ENCODE measurements around the gene RNF224. TPM values are rescaled to one million over a fixed set of nuclear protein-coding genes. Genes with fewer than 3 reads are reported as not detected.
A peak's percentile ranks its signal among the peaks of the same experiment; 100 is the strongest.
"Not testable (repeated sequence)": the region's sequence is repeated elsewhere in the genome, so short reads cannot be mapped to it uniquely, and the experiment has no call there.

Gene RNF224
- total RNA-seq, 1 experiment from 2014 or later, result not detected

DNA sequence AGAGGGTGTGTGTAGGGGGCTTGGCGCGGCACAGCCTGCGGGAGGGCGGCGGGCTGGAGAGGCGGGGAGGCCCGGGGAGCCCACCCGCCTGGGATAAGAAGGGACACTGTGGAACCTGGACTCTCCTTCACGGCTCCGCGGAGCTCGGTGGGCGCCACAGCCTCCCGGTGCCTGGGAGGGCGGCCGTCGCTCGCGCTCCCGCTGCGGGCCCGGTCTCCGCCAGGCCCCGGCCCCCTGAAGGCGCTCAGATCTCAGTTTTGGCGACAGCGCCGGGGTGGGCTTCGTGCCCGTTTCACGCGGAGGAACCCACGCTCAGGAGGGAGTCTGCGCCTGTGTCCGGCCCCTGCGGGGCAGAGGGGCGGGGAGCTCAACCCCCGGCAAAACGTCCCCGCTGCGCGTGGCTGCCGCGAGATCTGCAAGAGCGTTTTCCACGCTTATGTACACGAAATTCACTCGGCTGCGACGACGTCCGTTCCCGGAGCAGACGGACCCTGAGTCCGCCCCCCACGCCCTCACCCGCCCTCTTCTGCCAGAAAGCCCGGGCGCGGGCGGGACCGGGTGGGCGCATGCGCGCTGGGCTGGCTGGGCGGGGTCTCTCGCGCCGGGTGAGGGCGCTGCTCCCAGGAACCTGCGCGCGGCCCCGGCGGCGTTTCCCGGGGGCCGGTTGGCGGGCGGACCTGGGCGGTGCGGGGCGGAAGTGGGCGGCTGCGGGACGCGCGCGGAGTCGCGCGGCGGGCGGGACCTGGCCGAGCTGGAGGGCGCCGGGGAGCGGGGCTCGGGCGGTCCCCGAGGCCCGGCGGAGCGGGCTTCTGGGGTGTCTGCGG is 27.5 kb downstream of the RNF224 start, which contains the start of gene NELFB:
TSS of gene NELFB (plus strand) at position 704 of the 824 bp plus-strand sequence.
- DNase-seq (ENCODE audit: low spot score), result peak; percentile 61

- no peak for DNase-seq (ENCODE audit: low spot score)
Measured at GRCh38 chr9:137255448-137256114, 28.3 kb downstream of the RNF224 start.

DNA sequence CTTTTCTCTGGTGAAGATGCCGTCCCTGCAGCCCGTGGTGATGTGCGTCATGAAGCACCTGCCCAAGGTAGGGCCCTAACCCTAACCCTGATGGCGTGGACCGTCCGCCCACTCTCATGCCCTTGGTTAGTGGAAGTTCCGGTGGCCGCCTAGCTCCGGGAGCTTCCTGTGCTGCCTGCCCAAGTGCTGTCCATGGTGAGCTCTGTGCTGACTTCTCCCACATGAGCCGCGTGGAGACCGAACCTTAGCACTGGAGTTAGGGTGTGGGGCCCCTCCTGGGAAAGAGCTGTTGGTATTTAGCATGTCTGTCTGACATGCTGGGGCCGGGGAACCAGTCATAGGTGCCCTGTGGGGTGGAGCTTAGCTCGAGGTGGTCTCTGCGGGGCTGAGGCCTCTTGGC is 29.1 kb downstream of the RNF224 start:
- DNase-seq (ENCODE audit: low spot score), result no peak

DNA sequence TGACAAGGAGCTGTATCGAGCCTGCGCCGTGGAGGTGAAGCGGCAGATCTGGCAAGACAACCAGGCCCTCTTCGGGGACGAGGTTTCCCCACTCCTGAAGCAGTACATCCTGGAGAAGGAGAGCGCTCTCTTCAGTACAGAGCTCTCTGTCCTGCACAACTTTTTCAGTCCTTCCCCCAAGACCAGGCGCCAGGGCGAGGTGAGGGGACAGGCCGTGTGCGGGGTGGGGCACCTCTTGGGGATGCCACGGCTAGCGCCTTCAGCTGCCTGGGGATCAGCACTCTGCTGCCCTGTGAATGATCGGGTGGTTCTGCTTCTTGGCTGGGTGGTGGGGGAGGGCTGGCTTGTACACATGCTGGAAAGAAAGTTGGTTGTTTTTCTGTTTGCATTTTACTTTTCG is 29.6 kb downstream of the RNF224 start:
- no peak for DNase-seq (ENCODE audit: low spot score)

- DNase-seq (ENCODE audit: low spot score), result not testable (repeated sequence)
Measured at GRCh38 chr9:137262173-137262908, 35.0 kb downstream of the RNF224 start.

- DNase-seq (ENCODE audit: low spot score), result no peak
Measured at GRCh38 chr9:137262909-137263285, 35.6 kb downstream of the RNF224 start.

DNA sequence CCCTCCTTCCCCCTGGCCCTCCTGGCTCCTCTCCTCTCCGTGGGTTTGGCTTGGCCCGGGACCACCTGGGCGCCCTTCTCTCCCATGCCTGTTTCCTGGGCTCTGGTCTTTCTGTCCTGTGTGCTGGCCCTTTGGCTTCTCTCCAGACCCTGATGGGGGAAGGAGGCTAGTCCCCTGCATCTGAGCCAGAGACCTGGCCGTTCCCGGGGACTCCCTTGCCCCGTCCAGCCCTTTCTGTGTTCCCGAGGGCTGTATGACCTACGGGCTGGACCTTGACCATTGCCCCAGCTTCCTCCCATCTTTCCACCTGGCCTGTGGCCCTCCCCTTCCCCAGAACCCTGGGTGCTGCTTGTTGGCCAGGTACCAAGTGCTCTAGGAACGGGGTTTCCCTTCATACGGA is 36.2 kb downstream of the RNF224 start:
- DNase-seq (ENCODE audit: low spot score), result no peak

DNA sequence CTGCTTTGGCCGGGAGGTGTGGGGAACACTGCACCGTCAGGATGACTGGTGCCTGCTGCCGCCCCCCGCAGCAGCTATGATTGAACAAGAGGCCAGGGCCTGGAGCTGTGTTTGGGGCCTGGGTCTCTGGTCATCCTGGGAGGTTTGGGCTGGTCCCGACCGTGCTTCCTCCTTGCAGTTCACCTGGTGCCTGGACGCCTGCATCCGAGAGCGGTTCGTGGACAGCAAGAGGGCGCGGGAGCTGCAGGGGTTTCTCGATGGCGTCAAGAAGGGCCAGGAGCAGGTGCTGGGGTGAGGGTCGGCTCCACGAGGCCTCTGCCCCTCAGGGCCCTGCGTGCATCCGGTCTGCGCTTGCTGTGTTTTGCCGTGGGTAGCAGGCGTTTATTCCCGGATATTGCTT is 36.8 kb downstream of the RNF224 start:
- DNase-seq (ENCODE audit: low spot score), result no peak

- DNase-seq (ENCODE audit: low spot score), result no peak
Measured at GRCh38 chr9:137265496-137266161, 38.3 kb downstream of the RNF224 start.

GRCh38 chr9:137266162-137266527 is 38.8 kb downstream of the RNF224 start:
- DNase-seq (ENCODE audit: low spot score), result no peak

- no peak for DNase-seq (ENCODE audit: low spot score)
Measured at GRCh38 chr9:137266585-137267453, 39.5 kb downstream of the RNF224 start.

DNA sequence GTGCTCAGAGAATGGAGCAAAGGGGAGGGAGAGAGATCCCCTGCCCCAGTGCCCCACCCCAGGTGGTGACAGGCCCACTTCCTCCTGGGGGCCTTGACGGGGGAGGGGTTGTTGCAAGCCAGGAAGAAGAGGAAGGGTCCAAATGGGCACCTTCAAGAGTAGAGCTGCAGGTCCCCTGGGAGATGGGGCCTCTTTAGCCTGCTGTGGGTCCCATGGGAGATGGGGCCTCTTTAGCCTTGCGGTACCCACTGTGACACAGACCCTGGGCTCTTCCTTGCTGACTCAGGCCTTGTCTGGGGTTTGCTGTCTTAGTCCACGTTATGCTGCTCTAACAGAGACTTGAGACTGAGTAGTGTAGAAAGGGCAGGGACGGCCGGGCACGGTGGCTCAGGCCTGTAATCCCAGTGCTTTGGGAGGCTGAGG is 40.6 kb downstream of the RNF224 start:
- DNase-seq (ENCODE audit: low spot score), result no peak

DNA sequence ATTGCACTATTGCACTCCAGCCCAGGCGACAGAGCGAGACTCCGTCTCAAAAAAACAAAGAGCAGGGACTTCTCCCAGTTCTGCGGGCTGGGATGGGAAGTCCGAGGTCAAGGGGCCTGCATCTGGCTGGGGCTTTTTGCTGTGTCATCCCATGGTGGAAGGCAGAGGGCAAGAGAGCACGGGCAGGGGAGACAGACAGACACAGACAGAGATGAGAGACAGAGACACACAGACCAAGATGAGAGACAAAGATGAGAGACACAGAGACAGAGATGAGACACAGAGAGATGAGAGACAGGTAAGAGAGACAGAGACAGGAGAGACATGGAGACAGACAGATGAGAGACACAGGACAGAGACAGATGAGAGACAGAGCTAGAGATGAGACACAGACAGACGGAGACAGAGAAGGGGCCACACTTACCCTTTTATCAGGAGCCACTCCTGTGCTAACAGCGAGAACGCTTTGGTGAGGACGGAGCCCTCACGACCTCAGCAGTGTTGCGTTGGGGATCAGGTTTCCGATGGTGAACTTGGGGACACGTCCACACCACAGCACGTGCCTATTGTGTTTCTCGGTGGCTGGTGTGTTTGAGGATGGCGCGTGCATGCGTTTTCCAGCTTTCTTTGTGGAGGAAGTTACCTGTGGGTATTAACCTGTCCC is 41.4 kb downstream of the RNF224 start:
- DNase-seq (ENCODE audit: low spot score), result no peak

DNA sequence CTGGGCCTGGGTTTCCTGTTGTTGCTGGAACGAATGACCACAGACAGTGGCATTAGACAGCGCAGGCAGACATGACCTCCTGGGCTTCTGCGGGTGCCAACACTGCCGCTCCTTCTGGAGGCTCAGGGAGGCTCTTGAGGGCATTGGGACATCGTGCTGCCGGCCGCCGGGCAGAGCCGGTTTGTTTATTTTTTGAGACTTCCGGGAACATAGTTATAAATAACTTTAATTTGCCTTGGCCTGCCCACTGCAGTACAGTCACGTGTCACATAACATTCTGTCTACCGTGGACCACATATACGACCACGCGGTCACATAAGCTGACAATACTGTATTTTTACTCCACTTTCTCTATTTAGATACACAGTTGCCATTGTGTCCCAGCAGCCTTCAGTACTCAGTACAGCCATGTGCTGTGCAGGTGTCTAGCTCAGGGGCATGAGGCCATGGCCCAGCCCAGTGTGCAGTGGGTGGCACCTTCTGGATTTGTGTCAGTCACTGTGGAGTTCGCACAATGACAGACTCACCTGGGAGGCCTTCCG is 42.0 kb downstream of the RNF224 start:
- peak; percentile 69 for DNase-seq (ENCODE audit: low spot score)

GRCh38 chr9:137270929-137271695 is 43.8 kb downstream of the RNF224 start:
- DNase-seq (ENCODE audit: low spot score), result no peak

DNA sequence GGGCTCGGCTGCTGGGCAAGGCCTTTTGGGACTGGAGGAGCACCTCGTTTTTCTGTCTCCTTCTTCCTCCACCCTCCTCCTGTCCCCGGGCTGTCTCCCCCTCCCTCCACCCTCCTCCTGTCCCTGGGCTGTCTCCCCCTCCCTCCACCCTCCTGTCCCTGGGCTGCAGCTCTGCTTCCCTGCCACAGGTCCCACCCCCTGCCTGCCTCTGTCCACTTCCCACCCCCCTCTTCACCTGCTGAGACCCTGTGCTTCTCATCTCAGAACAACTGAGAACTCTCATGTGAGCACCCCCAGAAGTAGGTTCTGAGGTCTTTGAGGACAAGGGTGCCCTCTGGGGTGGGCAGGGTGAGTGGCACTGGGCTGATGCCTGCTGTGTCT is 44.4 kb downstream of the RNF224 start:
- DNase-seq (ENCODE audit: low spot score), result no peak

DNA sequence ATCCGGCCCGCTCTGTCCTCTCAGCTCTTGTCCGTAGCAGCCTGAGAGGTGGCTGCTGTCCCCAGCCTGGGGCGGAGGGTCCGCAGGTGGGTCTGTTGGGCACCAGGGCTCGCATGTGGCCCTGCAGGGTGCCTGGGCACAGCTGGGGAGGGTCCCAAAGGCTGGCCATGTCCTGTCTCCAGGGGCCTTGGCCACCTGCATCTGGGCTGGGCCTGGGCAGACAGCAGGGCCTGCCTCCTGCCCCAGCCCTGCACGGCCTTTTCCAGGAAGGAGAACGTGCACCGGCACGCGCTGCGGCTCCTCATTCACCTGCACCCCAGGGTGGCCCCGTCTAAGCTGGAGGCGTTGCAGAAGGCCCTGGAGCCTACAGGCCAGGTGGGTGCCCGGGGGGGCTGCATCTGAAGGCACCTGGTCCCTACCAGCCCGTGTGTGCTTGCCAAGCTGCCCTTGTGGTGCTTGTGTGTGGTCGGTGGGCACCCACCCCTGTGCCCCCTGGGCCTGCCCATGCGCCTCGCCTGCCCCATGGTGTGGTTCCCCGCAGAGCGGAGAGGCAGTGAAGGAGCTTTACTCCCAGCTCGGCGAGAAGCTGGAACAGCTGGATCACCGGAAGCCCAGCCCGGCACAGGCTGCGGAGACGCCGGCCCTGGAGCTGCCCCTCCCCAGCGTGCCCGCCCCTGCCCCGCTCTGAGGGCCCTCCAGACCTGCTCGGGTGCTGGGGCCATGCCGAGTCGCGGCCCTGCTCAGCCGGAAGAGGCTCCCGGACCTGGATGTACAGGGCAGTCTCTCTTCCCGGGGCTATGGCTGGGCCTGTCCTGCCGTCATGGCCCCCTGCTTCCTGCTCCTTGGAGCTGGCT is 45.2 kb downstream of the RNF224 start:
- DNase-seq (ENCODE audit: low spot score), result no peak

- no peak for DNase-seq (ENCODE audit: low spot score)
Measured at GRCh38 chr9:137273095-137273490, 45.8 kb downstream of the RNF224 start.
